Stimulated activated memory B cell treated with anti-CD40 and anti-IgM and Interleukin-4, amounts not matched to agents 10 μg/mL and 1 μg/mL and 100 μg/mL, for 72 hours (primary cell): ENCODE measurements around the gene MAP3K3.

ENCODE experiments used
- ATAC-seq: fragments of 150-1000 bp; cut with Tn5 transposase; 2 replicates; pipeline ENCODE4 v1.10.0; 2021
- H3K27ac Mint-ChIP-seq: one replicate; pipeline ENCODE4 v1.8.0; 2022; ENCODE audit warnings: mild to moderate bottlenecking, mixed read lengths
- H3K27me3 Mint-ChIP-seq: one replicate; pipeline ENCODE4 v1.8.0; 2022; ENCODE audit warnings: mixed read lengths
- H3K36me3 Mint-ChIP-seq: one replicate; pipeline ENCODE4 v1.8.0; 2022; ENCODE audit warnings: mixed read lengths
- H3K4me1 Mint-ChIP-seq: one replicate; pipeline ENCODE4 v1.8.0; 2022; ENCODE audit warnings: mixed read lengths
- H3K4me3 Mint-ChIP-seq: one replicate; pipeline ENCODE4 v1.8.0; 2022; ENCODE audit warnings: mild to moderate bottlenecking, moderate library complexity, mixed read lengths
- H3K9me3 Mint-ChIP-seq: one replicate; pipeline ENCODE4 v1.8.0; 2022; ENCODE audit warnings: mixed read lengths

The MAP3K3 gene

DNA sequence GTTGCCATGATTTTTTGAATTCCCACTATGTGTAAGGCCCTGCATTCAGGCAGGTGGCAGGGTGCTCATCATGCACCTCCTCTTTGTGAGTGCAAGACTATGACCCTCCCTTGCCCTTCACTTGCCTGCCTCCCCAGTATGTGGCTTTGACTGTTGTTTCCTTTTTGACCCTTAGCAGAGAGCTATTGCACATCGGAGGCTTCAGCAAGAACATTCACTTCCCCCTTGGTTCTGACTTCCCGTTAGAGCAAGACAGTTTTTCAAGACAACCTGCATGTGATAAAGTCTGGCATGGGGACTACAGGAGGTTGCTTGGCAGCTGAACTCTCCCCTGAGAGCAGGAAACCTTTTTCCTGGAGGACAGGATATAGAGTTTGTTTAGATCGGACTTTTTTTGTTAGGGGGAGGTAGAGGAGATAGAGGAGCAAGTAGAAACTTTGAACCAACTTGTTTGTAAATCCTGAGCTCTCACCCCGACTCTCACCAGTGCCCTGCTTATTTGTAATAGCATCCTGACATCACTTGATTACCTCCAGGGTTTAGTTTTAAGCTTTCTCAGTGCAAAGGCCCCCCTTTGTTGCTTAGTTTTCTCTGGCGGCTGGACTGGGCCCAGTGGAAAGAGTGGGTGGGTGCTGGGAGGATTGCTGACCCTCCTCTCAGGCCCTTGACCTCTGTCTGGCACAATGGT is 43.5 kb downstream of the MAP3K3 start:
- no peaks in the 10 kb centered on the region for H3K9me3 Mint-ChIP-seq
- peaks cover 38% of the 10 kb centered on the region for H3K36me3 Mint-ChIP-seq
- H3K4me1 Mint-ChIP-seq: peaks cover 39% of the 10 kb centered on the region
- H3K27ac Mint-ChIP-seq: peak overlapping the region; percentile 90
- no peak overlapping the region for H3K4me3 Mint-ChIP-seq
- H3K27me3 Mint-ChIP-seq: no peaks in the 10 kb centered on the region
- ATAC-seq: peak; percentile 94

DNA sequence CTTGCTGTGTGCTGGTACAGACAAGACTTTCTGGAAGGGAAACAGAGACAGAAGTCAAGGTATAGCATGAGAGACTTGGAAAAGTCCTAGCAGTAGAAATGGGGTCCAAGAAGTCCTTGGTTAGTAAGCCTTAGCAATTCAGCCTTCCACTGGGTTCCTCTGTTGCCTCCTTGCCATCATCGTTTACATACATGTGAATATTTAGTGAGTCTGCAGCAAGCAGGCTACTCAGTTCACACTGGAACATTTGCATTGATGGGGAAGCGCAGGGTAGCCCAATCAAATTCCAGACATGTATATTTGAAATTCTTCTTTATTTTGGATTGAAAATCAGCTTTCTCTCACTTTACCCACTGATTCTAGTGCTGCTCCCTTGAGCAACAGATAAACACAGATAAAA is 50.6 kb downstream of the MAP3K3 start:
- no peak overlapping the region for H3K4me3 Mint-ChIP-seq
- no peak for ATAC-seq
- H3K4me1 Mint-ChIP-seq: peaks cover 19% of the 10 kb centered on the region
- H3K9me3 Mint-ChIP-seq: no peaks in the 10 kb centered on the region
- peaks cover 40% of the 10 kb centered on the region for H3K36me3 Mint-ChIP-seq
- no peaks in the 10 kb centered on the region for H3K27me3 Mint-ChIP-seq
- no peak overlapping the region for H3K27ac Mint-ChIP-seq

DNA sequence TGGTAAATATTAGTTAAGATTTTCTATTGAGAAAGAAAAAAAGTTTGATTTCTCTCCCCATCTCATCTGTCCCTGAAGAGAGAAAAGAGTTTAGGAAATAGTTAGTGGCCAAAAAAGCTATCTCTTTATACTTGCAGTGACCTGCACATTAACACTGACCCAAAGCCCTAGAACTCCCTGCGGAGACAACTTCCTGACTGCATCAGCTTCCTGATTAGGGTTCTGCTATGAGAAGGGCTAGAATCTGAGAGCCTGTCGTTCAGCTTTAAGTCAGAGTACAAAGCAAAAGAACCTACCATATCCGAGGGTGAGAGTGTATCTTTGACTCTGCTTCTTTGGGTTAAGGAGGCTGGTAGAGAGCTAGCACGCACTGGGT is 53.0 kb downstream of the MAP3K3 start:
- peak overlapping the region; percentile 49 for H3K27ac Mint-ChIP-seq
- ATAC-seq: no peak
- no peaks in the 10 kb centered on the region for H3K27me3 Mint-ChIP-seq
- H3K9me3 Mint-ChIP-seq: no peaks in the 10 kb centered on the region
- H3K4me1 Mint-ChIP-seq: peaks cover 13% of the 10 kb centered on the region
- H3K4me3 Mint-ChIP-seq: no peak overlapping the region
- H3K36me3 Mint-ChIP-seq: peaks cover 32% of the 10 kb centered on the region

DNA sequence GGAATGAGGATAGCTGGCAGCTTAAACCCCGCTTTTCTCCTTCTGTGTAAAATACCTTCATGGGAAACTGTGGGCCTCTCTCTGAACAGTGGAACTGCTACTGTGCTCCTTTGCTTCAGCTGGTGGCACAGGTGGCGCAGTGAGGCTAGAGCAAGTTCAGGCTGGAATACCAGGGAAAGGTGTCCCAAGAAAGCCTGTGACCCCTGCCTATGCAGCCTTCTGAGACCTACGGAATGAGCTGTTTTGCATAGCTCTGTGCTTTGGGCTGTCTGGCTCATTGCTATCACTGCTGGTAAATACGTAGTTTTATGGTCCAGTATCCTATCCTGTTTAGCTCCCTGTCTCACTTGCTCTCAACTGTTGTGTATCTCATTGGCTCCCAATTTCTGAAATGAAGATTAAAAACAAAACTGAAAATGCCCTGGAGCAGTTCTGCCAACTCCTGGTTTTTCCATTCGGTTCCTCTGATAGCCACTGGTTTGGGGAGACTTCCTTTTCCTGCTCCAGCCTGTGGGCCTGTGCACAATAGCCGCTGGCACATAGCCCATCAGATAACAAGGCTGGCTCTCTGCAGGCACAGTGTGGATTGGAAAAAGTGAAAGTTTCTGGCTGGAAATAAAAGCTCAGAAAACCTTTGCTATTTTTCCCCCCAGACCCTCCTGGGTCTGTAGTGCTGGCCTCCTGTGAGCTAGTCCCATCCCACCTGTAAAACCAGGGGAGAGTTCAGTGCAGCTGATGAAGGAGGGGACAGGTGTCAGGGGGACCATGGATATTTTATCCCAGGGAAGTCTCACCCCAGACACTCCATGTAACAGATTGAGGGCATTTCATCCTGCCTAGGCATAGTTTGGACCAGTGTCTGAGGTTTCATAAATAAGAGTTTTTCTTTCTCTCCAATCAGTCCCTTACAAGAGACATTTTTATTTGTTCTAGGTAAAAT is 53.7 kb downstream of the MAP3K3 start:
- peaks cover 13% of the 10 kb centered on the region for H3K4me1 Mint-ChIP-seq
- no peaks in the 10 kb centered on the region for H3K27me3 Mint-ChIP-seq
- H3K36me3 Mint-ChIP-seq: peaks cover 30% of the 10 kb centered on the region
- H3K9me3 Mint-ChIP-seq: no peaks in the 10 kb centered on the region
- H3K4me3 Mint-ChIP-seq: no peak overlapping the region
- peak overlapping the region; percentile 49 for H3K27ac Mint-ChIP-seq
- no peak for ATAC-seq

GRCh38 chr17:63676584-63676983 is 54.4 kb downstream of the MAP3K3 start:
- no peak for ATAC-seq
- Mint-ChIP-seq H3K9me3 (no peaks in the 10 kb centered on the region), H3K4me3 (no peak overlapping the region), H3K4me1 (peaks cover 13% of the 10 kb centered on the region), H3K36me3 (peaks cover 34% of the 10 kb centered on the region), H3K27me3 (no peaks in the 10 kb centered on the region), H3K27ac (peak overlapping the region; percentile 49)

GRCh38 chr17:63679214-63679613 is 57.0 kb downstream of the MAP3K3 start:
- Mint-ChIP-seq H3K36me3 (peaks cover 47% of the 10 kb centered on the region), H3K27me3 (no peaks in the 10 kb centered on the region), H3K4me1 (peaks cover 13% of the 10 kb centered on the region), H3K4me3 (no peak overlapping the region), H3K27ac (peak overlapping the region; percentile 55), H3K9me3 (no peaks in the 10 kb centered on the region)
- ATAC-seq: no peak

DNA sequence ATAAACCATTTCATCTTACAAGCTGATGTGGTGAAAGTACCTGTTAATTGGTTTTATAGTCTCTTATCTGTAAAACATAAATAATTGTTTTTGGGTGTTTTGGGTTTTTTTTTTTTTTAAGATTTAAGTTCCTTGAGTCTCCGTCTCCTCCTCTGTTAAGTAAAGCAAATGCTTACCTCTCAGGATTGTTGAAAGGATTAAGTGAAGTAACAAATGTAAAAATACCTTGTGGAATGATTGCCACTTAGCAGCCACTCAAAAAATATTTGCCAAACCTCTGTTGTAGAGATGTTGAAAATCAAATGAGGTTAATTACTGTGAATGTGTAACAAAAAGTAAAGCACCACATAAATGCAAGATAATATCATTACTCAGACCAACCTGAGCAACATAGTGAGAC is 58.5 kb downstream of the MAP3K3 start:
- Mint-ChIP-seq H3K4me3 (no peak overlapping the region), H3K27ac (peak overlapping the region; percentile 55), H3K9me3 (no peaks in the 10 kb centered on the region), H3K36me3 (peaks cover 43% of the 10 kb centered on the region), H3K4me1 (peaks cover 5% of the 10 kb centered on the region), H3K27me3 (no peaks in the 10 kb centered on the region)
- no peak for ATAC-seq

DNA sequence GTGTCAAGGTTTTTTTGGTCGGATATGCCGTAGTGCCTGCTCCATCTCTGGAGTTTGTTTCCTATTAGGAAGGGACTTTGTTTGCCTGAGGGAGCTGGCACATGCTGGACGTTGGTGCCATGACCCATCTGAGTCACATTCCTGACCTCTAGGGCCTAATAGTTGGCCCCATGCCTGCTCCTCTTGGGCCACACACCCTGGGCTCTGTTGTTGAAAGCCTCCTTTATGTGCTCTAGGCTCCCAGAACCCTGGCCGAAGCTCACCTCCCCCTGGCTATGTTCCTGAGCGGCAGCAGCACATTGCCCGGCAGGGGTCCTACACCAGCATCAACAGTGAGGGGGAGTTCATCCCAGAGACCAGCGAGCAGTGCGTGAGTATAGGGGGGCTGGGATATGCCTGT is 59.3 kb downstream of the MAP3K3 start:
- Mint-ChIP-seq H3K27me3 (no peaks in the 10 kb centered on the region), H3K9me3 (no peaks in the 10 kb centered on the region), H3K4me3 (no peak overlapping the region), H3K36me3 (peaks cover 43% of the 10 kb centered on the region), H3K4me1 (no peaks in the 10 kb centered on the region), H3K27ac (no peak overlapping the region)
- no peak for ATAC-seq

- peaks cover 43% of the 10 kb centered on the region for H3K36me3 Mint-ChIP-seq
- no peaks in the 10 kb centered on the region for H3K9me3 Mint-ChIP-seq
- no peaks in the 10 kb centered on the region for H3K27me3 Mint-ChIP-seq
- ATAC-seq: no peak
- no peak overlapping the region for H3K4me3 Mint-ChIP-seq
- no peak overlapping the region for H3K27ac Mint-ChIP-seq
- no peaks in the 10 kb centered on the region for H3K4me1 Mint-ChIP-seq
Measured at GRCh38 chr17:63682441-63682840, 60.2 kb downstream of the MAP3K3 start.

DNA sequence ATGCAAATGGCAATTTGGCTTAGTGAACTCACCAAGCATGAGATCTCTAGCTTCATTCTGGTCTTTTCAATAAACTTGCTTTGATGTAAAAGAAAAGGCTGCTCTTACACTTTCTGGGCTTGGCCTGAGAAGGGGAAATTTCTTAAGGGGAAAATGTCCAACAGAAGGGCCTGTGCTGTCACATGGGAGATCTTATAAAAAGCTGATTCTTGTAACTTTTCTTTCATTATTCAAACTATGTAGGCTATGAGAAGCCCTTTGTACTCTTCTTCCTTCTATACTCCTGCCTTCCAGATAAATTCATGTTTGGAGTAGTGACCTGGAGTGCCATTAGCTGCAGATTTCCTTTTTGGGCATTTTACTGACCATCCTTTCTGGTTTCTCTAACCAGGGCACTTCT is 60.8 kb downstream of the MAP3K3 start:
- no peak for ATAC-seq
- H3K4me1 Mint-ChIP-seq: peaks cover 3% of the 10 kb centered on the region
- no peaks in the 10 kb centered on the region for H3K27me3 Mint-ChIP-seq
- H3K27ac Mint-ChIP-seq: no peak overlapping the region
- peaks cover 45% of the 10 kb centered on the region for H3K36me3 Mint-ChIP-seq
- no peaks in the 10 kb centered on the region for H3K9me3 Mint-ChIP-seq
- no peak overlapping the region for H3K4me3 Mint-ChIP-seq

GRCh38 chr17:63685041-63685440 is 62.8 kb downstream of the MAP3K3 start:
- Mint-ChIP-seq H3K27ac (no peak overlapping the region), H3K4me1 (peaks cover 13% of the 10 kb centered on the region), H3K27me3 (no peaks in the 10 kb centered on the region), H3K4me3 (no peak overlapping the region), H3K9me3 (no peaks in the 10 kb centered on the region), H3K36me3 (peaks cover 41% of the 10 kb centered on the region)
- ATAC-seq: no peak

- Mint-ChIP-seq H3K27ac (peak overlapping the region; percentile 8), H3K4me1 (peaks cover 13% of the 10 kb centered on the region), H3K4me3 (no peak overlapping the region), H3K27me3 (no peaks in the 10 kb centered on the region), H3K36me3 (peaks cover 43% of the 10 kb centered on the region), H3K9me3 (no peaks in the 10 kb centered on the region)
- ATAC-seq: no peak
Measured at GRCh38 chr17:63685578-63685977, 63.4 kb downstream of the MAP3K3 start.

DNA sequence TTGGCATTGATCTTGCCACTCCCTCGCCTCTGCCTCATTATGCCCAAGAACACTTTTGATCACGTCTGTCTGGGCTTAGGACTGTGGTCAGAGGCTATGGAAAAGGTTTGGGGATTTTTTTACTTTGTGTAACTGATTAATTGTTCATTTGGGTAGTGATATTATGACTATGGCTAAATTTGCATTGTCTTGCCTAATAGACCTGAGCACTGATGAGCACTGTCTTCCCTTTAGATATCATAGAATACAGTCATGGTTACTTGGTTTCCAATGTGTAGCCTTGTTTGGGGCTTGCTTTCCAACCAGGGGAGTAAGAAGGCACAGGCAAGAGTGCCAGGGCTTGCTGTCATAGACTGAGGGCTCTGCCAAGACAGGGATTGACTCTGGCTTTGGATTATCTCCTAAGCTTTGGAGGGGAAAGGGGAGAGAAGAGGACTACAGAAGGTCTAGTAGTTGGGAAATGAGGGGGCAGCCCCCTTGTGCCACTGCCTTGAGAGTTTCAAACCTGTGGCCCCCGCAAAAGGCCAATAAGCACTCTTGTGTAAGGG is 64.0 kb downstream of the MAP3K3 start:
- H3K36me3 Mint-ChIP-seq: peaks cover 44% of the 10 kb centered on the region

GRCh38 chr17:63688396-63689020 is 66.3 kb downstream of the MAP3K3 start:
- peak; percentile 78 for ATAC-seq
- Mint-ChIP-seq H3K36me3 (peaks cover 28% of the 10 kb centered on the region), H3K9me3 (no peaks in the 10 kb centered on the region), H3K4me1 (peaks cover 23% of the 10 kb centered on the region), H3K27ac (peak overlapping the region; percentile 46), H3K4me3 (no peak overlapping the region), H3K27me3 (no peaks in the 10 kb centered on the region)

More for the DNA sequence above, 64.0 kb downstream of the MAP3K3 start:
- Mint-ChIP-seq H3K4me1 (peaks cover 13% of the 10 kb centered on the region), H3K9me3 (no peaks in the 10 kb centered on the region), H3K4me3 (no peak overlapping the region), H3K27ac (peak overlapping the region; percentile 8), H3K27me3 (no peaks in the 10 kb centered on the region)
- peak; percentile 61 for ATAC-seq

- peaks cover 28% of the 10 kb centered on the region for H3K36me3 Mint-ChIP-seq
- no peaks in the 10 kb centered on the region for H3K9me3 Mint-ChIP-seq
- H3K27ac Mint-ChIP-seq: no peak overlapping the region
- no peaks in the 10 kb centered on the region for H3K27me3 Mint-ChIP-seq
- no peak overlapping the region for H3K4me3 Mint-ChIP-seq
- peaks cover 33% of the 10 kb centered on the region for H3K4me1 Mint-ChIP-seq
- no peak for ATAC-seq
Measured at GRCh38 chr17:63689479-63689878, 67.3 kb downstream of the MAP3K3 start.
